Fibroblast of villous mesenchyme (primary cell): Measurements from ENCODE around the gene EDIL3. TPM values are rescaled to one million over a fixed set of nuclear protein-coding genes. Genes with fewer than 3 reads are reported as not detected.

ENCODE experiments used
- DNase-seq: peaks from one replicate; pipeline ENCODE4 v3.0.0-alpha.2; 2010; ENCODE audit warnings: low read depth
- H3K4me3 ChIP-seq: 2 replicates; pipeline ENCODE4 v1.5.1; 2011; ENCODE audit warnings: low read depth, mild to moderate bottlenecking, low read length
- CTCF ChIP-seq: IDR thresholded peaks from 2 replicates; pipeline ENCODE4 v1.5.1; 2012; ENCODE audit warnings: low read depth, mild to moderate bottlenecking, low read length; ENCODE audit not compliant: insufficient read depth
- total RNA-seq: library from RNA; depleted of rRNA; stranded (reverse); fragments of >200 nt; gene quantifications from 2 replicates; pipeline ENCODE4 v1.2.3, GENCODE V29; 2012

The EDIL3 gene
- total RNA-seq, 1 donor: 57.0 TPM

- no peak for TF ChIP-seq CTCF
- peak; percentile 31 for DNase-seq
- no peak overlapping the region for H3K4me3 ChIP-seq
Observed at GRCh38 chr5:83964271-83964670, 420.4 kb downstream of the EDIL3 start.

GRCh38 chr5:83957188-83957587, 427.5 kb downstream of the EDIL3 start:
- no peak for TF ChIP-seq CTCF
- DNase-seq: no peak
- H3K4me3 ChIP-seq: no peak overlapping the region

- TF ChIP-seq CTCF: no peak
- no peak for DNase-seq
- no peak overlapping the region for H3K4me3 ChIP-seq
Observed at GRCh38 chr5:83956386-83956785, 428.3 kb downstream of the EDIL3 start.

GRCh38 chr5:83955916-83956315, 428.8 kb downstream of the EDIL3 start:
- no peak for TF ChIP-seq CTCF
- no peak overlapping the region for H3K4me3 ChIP-seq
- peak; percentile 28 for DNase-seq

GRCh38 chr5:83947763-83948162, 436.9 kb downstream of the EDIL3 start:
- H3K4me3 ChIP-seq: no peak overlapping the region
- no peak for DNase-seq
- no peak for TF ChIP-seq CTCF

- no peak for DNase-seq
- no peak for TF ChIP-seq CTCF
- no peak overlapping the region for H3K4me3 ChIP-seq
Observed at GRCh38 chr5:83946516-83946915, 438.2 kb downstream of the EDIL3 start.

GRCh38 chr5:83942155-83942554, 442.5 kb downstream of the EDIL3 start:
- no peak overlapping the region for H3K4me3 ChIP-seq
- no peak for DNase-seq
- no peak for TF ChIP-seq CTCF
